ENCODE data around the gene SLC25A36.
A peak's percentile ranks its signal among the peaks of the same experiment; 100 is the strongest.

The SLC25A36 gene

GRCh38 chr3:140941434-140942220 is at the start of gene SLC25A36:
TSS of gene SLC25A36 (plus strand) at chr3:140941836. CDS start at chr3:140942055, 219 bp downstream.
- peak; percentile 98 for DNase-seq

- DNase-seq: no peak
These were observed 44.6 kb upstream of the SLC25A36 start for GRCh38 chr3:140896997-140897396.

- DNase-seq: peak; percentile 82
These were observed 43.1 kb upstream of the SLC25A36 start for GRCh38 chr3:140898340-140899180.

GRCh38 chr3:140899363-140899762 is 42.3 kb upstream of the SLC25A36 start:
- no peak for DNase-seq

GRCh38 chr3:140902791-140903190 is 38.8 kb upstream of the SLC25A36 start:
- DNase-seq: no peak

GRCh38 chr3:140903196-140903595 is 38.4 kb upstream of the SLC25A36 start:
- DNase-seq: no peak

- no peak for DNase-seq
These were observed 37.1 kb upstream of the SLC25A36 start for GRCh38 chr3:140904521-140904920.

- no peak for DNase-seq
These were observed 36.1 kb upstream of the SLC25A36 start for GRCh38 chr3:140905559-140905958.

- DNase-seq: no peak
These were observed 34.9 kb upstream of the SLC25A36 start for GRCh38 chr3:140906785-140907184.

- peak; percentile 6 for DNase-seq
These were observed 30.8 kb upstream of the SLC25A36 start for GRCh38 chr3:140910860-140911259.

GRCh38 chr3:140911822-140912221 is 29.8 kb upstream of the SLC25A36 start:
- DNase-seq: no peak

GRCh38 chr3:140913728-140914127 is 27.9 kb upstream of the SLC25A36 start:
- no peak for DNase-seq

GRCh38 chr3:140914384-140914945 is 27.2 kb upstream of the SLC25A36 start:
- no peak for DNase-seq

GRCh38 chr3:140916603-140917002 is 25.0 kb upstream of the SLC25A36 start:
- DNase-seq: no peak

GRCh38 chr3:140917772-140918171 is 23.9 kb upstream of the SLC25A36 start:
- DNase-seq: no peak

GRCh38 chr3:140920029-140920428 is 21.6 kb upstream of the SLC25A36 start:
- DNase-seq: no peak

- peak; percentile 16 for DNase-seq
These were observed 19.0 kb upstream of the SLC25A36 start for GRCh38 chr3:140922634-140923033.

GRCh38 chr3:140924097-140924873 is 17.4 kb upstream of the SLC25A36 start:
- no peak for DNase-seq

- no peak for DNase-seq
These were observed 14.2 kb upstream of the SLC25A36 start for GRCh38 chr3:140927279-140928069.

- DNase-seq: no peak
These were observed 12.2 kb upstream of the SLC25A36 start for GRCh38 chr3:140929446-140929845.

GRCh38 chr3:140931016-140931454 is 10.6 kb upstream of the SLC25A36 start:
- DNase-seq: no peak

GRCh38 chr3:140931801-140932200 is 9.8 kb upstream of the SLC25A36 start:
- DNase-seq: peak; percentile 15
